NCI-H748 treated with DMSO at 0.1 percent for 48 hours (cell line): ENCODE data around the gene IQCF6.
"Not testable (repeated sequence)": the region's sequence is repeated elsewhere in the genome, so short reads cannot be mapped to it uniquely, and the experiment has no call there.

Source experiments
- DNase-seq: peaks from one replicate; lab custom pipeline; 2025; lab: John Stamatoyannopoulos, UW

The IQCF6 gene

DNA sequence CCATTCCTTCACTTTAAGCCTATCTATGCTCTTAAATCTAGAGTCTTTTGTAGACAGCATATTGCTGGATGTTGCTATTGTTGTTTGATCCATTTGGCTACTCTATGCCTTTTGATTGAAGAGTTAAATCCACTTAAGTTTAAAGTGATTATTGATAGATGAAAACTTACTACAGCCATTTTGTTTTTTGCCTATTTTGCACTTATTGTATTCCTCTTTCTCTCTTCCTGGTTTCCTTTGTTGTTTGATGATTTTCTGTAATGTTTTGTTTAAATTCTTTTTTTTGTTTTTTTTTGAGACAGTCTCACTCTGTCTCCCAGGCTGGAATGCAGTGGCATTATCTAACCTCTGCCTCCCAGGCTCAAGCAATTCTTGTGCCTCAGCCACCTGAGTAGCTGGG is 19.8 kb downstream of the IQCF6 start:
- DNase-seq, result no peak

DNA sequence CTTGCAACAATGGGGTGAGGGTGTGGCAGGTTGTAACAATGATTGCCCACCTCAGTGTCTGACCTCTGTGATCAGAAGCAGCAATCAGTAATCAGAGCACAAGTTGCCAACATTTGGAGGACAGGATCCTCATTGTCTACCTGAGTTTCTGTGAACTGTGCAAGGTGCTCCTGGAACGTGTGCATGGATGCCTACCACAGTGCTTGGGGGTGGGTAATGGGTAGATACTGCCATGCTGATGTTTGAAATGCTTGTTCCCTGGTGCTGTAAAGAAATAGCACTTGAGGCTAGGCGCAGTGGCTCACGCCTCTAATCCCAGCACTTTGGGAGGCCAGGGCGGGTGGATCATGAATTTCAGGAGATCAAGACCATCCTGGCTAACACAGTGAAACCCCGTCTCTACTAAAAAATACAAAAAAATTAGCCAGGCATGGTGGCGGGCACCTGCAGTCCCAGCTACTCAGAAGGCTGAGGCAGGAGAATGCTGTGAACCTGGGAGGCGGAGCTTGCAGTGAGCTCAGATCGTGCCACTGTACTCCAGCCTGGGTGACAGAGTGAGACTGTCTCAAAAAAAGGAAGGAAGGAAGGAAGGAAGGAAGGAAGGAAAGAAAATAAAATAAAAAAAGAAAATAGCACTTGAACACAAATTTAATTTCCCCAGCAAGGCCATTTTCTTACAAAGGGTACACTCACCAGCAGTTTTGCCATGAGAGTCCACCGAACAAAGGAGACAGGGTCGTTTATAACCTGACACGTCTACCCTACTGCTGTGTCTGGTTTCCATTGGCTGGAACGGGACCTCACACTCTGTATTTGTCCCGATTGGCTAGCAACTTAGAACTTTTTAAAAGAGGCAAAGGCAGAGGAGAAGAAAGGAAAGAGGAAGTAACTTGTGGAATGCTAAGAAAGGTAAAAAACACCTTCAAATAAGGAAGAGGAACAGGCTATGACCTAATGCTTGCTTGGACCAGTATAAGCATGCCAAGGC is 25.0 kb downstream of the IQCF6 start:
- DNase-seq, result not testable (repeated sequence)

DNA sequence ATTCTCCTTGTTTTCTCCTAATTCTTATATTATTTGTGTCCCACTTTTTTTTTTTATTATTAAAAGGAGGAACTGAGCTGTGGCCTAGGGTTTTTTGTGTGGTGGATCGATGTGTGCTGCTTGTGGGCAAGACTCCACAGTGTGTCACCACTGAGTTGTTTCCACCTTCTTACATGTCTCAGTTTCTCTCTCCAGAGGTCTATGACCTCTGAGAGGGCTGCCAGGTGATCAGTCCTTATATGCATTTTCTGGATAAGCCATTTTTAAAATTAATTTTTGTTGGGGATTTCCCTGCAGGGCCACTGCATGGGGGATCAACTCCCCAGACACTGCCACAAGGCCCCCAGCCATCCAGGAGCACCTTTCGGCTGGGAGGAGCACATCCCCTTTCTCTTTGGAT is 27.8 kb downstream of the IQCF6 start:
- no peak for DNase-seq

DNA sequence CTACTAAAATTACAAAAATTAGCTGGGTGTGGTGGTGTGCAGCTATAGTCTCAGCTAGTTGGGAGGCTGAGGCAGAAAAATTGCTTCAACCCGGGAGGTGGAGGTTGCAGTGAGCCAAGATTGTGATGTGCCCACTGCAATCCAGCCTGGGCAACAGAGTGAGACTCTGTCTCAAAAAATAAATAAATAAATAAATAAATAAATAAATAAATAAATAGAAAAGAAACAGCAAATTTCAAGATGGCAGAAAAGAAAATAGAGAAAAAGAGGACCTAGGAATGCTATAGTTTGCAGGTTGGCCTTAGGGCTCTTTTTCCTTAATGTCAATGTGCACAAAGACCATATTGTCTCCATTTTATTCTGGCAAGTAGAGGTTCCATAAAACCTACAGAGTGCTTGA is 28.2 kb downstream of the IQCF6 start:
- DNase-seq, result no peak

DNA sequence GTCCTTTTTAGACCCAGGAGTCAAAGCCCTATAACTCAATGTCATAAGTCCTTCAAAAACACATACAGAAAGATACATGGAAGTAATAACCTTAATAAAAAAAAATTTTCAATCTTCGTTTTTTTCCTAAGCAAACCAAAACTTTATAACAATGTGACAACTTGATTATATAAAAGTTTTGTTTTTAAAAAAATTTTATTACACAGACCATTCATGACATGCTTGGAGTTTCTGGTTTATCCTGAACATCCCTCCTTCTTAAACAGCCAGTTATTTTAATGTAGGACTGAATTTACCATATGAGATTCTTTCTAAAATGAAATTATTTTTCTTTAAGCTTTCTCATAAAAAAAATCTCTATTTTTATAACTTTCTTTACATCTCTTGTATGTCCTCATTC is 30.7 kb downstream of the IQCF6 start:
- no peak for DNase-seq

DNA sequence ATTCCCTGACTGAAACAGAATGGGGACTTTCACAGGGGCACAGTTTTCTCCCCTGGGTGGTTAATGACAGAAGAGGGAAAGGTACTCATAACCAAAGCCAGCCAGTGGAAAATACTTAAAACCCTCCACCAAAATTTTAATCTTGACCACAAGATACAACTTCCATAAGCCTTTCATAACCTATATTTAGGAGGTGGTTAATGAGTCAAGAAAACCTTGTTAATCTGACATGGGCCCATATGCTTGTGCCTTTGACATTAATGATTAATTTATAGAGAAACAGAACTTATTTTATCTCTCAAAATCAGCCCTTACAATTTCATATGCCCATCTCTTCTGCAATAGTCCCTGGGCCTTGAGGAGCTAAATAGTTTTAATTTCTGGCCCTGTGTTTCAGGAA is 31.2 kb downstream of the IQCF6 start:
- no peak for DNase-seq

DNA sequence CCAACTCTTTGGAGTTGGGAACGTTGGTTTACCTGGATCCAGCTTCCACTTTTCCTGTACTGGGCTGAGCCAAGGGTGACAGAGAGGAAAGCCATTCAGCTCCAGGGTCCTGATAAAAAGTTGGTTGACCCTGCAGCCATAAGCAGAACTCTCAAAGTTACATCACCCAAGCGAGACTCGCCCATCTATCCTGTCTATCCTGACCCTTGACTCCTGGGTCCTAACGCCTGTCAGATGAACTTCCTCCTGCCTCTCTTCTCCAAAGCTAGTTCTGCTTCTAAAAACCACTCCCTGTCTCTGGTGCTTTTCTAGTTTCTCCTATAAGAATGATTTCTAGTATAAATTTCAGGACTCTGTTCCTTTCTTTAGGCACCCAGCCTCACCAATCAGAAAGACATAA is 36.1 kb downstream of the IQCF6 start:
- not testable (repeated sequence) for DNase-seq

DNA sequence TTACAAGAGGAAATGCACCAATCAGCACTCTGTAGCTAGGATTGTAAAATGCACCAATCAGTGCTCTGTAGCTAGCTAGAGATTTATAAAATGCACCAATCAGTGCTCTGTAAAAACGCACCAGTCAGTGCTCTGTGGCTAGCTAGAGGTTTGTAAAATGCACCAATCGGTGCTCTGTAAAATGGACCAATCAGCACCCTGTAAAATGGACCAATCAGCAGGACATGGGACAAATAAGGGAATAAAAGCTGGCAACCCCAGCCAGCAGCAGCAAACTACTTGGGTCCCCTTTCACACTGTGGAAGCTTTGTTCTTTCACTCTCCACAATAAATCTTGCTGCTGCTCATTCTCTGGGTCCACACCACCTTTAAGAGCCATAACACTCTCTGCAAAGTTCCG is 36.7 kb downstream of the IQCF6 start:
- not testable (repeated sequence) for DNase-seq

DNA sequence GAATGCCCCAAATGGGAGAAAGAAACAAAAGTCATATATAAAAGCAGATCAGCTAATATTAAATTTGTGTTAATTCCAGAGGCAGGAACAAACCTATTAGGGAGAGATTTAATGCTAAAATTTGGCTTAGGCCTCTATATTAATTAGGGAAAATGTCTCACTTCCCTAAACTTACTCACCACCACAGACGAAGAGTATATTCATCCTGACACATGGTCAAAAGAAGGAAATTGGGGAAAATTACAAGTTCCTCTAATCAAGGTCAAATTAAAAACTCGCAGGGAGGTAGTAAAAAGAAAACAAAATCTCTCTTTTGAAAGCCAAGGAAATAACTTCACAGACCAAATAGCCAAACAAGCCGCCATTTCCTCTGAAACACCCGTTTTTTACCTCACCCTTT is 39.9 kb downstream of the IQCF6 start:
- DNase-seq, result no peak

DNA sequence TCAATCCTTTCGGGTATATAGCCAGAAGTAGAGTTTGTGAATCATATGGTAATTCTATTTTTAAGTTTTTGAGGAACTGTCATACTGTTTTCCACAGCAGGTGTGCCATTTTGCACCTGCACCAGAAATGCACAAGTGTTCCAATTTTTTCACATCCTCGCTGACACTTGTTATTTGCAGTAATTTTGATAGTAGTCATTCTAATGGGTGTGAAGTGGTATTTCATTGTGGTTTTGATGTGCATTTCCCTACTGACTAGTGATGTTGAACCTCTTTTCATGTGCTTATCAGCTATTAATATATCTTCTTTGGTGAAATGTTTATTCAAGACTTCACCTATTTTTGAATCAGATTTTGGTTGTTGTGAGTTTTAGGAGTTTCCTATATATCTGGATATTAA is 43.1 kb downstream of the IQCF6 start:
- no peak for DNase-seq

DNA sequence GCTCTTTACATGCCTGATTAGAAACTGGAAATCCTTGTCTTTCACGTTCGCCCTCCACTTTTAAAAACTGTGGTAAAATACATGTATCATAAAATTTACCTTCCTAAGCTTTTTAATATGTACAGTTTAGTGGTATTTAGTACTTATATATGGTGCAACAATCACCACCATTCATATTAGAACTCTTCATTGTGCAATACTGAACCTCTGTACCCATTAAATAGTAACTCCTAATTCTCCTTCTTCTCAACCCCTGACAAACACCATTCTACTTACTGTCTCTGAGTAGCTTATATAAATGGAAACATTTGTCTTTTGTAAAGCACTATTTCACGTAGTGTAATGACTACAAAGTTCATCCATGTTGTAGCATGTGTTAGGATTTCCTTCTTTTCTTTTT is 44.0 kb downstream of the IQCF6 start:
- DNase-seq, result no peak

DNA sequence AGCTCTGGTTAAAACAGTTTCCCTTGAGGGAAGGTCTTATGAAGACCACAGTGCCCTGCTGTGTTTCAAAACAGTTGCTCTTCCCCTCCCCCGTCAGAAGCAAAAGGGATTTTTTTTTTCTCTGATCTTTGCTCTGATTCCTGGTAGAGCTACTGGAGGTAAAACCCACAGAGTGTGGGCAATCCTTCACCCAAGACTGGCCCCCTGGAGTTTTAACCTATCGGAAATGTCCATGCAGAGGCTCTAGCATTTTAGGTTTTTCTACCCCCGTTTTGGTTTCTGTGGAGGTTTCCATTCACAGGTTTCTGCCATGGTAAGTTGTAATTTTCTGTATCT is 44.5 kb downstream of the IQCF6 start:
- DNase-seq, result no peak

DNA sequence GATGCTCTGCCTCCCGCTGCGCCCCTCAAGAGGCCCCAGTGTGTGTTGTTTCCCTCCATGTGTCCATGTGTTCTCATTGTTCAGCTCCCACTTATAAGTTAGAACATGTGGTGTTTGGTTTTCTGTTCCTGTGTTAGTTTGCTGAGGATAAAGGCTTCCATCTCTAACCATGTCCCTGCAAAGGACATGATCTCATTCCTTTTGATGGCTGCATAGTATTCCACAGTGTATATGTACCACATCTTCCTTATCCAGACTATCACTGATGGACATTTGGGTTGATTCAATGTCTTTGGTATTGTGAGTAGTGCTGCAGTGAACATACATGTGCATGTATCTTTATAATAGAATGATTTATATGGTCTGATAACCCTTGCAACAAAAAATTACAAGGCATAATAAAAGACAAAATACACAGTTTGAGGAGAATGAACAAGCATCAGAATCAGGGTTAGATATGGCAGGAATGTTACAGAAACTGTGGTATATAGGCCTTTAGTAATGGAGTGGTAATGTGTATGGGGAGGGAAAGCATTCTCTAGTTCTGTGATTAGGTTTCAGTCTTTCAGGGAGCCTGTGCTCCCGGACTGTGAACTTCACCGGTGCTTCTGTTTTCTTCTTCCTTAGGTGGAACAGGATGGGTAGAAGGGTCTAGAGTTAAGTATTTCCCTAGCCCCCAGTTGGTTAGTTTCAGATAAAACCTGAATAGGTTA is 45.0 kb downstream of the IQCF6 start:
- DNase-seq, result no peak

DNA sequence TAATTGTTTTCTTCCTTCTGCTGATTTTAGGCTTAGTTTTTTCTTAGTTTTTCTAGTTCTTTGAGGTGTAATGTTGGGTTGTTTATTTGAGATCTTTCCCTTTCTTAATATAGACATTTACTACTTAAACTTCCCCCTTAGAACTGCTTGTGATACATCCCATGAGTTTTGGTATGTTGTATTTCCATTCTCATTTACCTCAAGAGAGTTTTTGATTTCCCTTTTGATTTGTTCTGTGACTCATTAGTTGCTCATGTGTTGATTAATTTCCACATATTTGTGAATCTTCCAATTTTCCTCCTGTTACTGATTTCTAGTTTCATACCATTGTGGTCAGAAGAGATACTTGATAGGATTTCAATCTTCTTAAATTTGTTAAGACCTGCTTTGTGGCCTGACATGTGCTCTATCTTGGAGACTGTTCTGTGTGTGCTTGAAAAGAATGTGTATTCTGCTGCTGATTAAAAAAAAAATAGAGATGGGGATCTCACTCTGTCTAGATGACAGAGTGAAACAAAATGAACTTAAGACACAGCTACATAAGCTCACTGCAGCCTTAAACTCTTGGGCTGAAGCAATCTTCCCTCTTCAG is 49.9 kb downstream of the IQCF6 start:
- DNase-seq, result no peak
